ENCODE results near the gene SMIM12. TPM values are rescaled to one million over a fixed set of nuclear protein-coding genes. Genes with fewer than 3 reads are reported as not detected.

Gene SMIM12, protein sequence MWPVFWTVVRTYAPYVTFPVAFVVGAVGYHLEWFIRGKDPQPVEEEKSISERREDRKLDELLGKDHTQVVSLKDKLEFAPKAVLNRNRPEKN
- 42.1 and 44.1 TPM in 2 replicates for total RNA-seq

GRCh38 chr1:34859446-34860200 lies at the start of gene SMIM12:
SMIM12 (minus strand) TSS chr1:34859749; CDS start chr1:34855977, 3,772 bp downstream.
- DNase-seq (ENCODE audit: low read depth in 2 of 2): peak; percentile 90 to 95

DNA sequence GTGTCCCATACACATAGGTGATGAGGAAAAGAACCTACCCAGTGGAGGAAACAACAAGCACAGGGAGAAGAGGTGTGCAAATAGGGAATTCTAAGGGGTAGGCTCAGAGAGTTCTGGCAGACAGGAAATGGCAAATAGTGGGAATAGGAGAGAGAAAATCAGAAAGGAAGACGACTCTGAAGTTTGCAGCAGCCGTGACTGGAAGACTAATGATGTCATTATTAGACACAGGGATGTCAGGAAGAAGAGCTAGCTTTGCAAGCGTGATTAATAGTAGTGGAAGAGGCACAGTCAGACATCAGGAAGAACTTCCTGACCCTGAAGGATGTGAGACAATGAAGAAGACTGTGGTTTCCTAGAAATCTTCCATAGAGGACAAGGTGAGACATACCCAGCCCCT lies 48.8 kb upstream of the SMIM12 start:
- no peak for DNase-seq (ENCODE audit: low read depth in 2 of 2)

DNA sequence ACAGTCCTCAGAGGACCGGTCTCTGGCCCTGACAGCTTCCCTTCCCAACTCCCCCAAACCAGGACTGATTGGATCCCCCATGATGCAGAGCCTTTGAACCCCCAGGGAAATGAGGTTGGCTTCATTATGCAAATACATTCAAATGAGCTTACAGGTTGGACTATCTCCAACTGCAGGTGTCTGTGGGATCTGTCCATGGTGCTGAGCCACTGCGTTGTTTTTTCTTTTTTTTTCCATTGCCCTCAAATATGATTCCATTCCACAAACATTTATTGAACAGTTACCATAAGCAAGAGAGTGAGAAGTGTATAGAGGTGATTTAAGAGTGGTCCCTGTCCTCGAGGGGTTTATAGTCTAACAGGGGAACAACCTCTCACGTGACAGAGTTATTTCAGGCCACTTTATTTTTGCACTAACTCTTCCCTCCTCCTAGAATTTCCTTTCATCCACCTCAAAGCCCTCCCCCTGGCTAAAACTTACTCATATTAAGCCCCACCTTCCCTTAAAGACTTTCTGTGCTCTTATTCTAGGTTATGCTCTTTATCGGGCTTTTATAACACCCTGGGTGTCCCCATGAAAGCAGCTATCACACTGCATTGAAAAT lies 48.0 kb upstream of the SMIM12 start:
- DNase-seq (ENCODE audit: low read depth in 2 of 2): peak in 1 of 2 donors; percentile 4

DNA sequence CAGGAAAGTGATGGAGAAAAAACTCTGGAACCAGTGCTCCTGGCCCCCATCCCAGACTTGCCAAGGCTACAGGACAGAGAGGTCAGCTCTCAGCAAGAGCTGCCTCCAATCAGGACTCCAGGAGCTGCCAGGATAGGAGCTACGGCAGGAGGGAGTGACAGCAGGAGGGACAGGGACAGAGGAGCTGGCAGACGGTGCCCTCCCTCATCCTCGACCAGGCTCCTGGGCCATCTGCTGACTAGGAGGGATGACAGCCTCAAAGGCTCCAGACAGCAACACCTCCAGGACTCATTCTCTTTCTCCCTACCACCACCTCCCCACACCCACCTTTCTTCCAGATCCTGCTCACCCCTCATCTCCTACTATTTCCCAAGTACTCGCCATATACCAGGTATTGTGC lies 47.2 kb upstream of the SMIM12 start:
- DNase-seq (ENCODE audit: low read depth in 2 of 2): no peak

DNA sequence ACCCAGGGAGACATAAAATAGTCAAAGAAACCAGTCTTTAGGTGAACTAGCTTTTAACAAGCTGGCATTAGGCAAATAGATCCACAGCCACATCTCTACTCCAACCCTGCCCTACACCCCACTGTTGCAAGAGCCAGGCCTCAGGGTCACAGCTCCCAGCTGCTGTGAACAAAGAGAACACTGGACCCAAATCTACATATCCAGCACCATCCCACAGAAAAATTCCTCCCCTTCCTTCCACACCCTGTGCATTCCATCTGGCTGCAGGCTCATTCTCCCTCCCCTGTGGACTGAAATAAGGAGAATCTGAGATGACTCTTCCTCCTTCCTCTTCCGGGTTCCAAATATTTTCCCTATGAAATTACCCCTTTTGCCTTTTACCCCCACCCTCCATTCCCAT lies 46.7 kb upstream of the SMIM12 start:
- no peak for DNase-seq (ENCODE audit: low read depth in 2 of 2)

- DNase-seq (ENCODE audit: low read depth in 2 of 2): no peak
Measured at GRCh38 chr1:34905098-34905459, 45.5 kb upstream of the SMIM12 start.

- no peak for DNase-seq (ENCODE audit: low read depth in 2 of 2)
Measured at GRCh38 chr1:34904236-34905097, 44.9 kb upstream of the SMIM12 start.

GRCh38 chr1:34901919-34902318 lies 42.4 kb upstream of the SMIM12 start:
- DNase-seq (ENCODE audit: low read depth in 2 of 2): no peak

DNA sequence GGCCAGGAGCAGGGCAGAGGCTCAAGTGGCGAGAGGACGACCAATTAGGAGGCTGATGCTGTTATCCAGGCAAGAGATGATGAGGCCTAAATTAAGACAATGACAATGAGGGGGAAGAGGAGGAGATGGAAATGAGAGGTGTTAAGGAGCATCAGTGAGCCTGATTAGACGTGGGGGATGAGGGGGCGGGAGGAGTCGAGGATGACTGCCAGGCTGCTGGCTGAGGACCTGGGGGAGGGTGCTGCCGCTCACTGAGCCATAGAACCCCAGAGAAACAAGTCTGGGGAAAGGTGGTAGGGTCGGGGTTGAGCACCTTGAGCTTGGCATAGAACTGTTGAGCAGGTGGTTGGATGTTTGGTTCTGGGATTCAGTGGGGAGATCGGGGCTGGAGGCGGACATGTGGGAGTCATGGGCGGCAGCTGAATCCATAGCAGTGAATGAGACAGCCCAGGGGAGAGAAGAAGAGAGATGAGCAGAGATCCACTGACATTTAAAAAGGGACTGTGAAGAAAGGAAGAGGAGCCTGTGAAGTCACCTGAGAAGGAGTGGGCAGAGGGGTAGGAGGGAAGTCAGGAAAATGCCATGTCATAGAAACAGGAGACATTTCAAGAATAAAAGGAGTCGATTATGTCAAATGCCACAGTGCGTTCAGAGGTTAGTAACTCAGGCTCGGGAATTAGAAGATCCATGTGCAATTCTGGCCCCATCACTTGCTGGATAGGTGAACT lies 41.4 kb upstream of the SMIM12 start:
- DNase-seq (ENCODE audit: low read depth in 2 of 2): no peak

GRCh38 chr1:34899906-34900305 lies 40.4 kb upstream of the SMIM12 start:
- DNase-seq (ENCODE audit: low read depth in 2 of 2): no peak

DNA sequence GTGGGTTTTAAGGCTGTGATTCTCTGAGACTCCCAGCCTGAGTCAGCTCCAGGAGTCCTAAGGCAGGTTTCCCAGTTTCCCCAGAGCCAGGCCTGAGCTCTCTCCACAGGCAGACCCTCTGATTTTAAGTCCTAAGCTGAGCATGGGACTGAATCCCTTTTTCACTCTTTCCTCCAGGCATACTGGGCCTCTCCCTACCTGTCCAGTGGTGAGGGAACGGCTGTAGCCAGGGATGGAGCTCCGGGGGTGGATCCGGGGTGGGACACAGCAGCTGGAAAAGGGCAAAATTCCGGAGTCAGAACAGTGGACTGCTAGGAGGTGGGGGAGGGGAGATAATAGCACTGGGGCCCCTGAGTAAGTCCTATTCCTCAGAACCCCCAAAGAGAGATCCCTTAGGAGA lies 39.9 kb upstream of the SMIM12 start:
- no peak for DNase-seq (ENCODE audit: low read depth in 2 of 2)

DNA sequence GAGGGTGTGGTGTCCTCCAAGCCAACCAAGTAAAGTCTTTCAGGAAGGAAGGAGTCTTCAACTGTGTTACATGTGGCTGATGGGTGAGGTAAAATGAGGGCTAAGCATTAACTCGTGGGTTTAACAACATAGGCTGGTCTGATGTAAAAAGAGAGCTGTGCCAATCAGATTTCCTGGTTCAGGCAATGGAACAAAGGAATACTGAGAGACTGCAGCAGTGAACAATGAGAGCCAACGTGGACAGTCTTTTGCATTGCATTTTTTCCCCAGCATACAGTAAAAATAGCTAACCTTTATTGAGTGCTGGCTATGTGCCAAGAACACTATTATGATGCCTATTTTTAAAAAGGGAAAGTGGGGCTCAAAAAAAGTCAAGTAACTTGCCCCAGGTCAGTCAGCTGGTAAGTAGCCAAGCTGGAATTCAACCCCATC lies 38.8 kb upstream of the SMIM12 start:
- DNase-seq (ENCODE audit: low read depth in 2 of 2): peak; percentile 64 to 69

DNA sequence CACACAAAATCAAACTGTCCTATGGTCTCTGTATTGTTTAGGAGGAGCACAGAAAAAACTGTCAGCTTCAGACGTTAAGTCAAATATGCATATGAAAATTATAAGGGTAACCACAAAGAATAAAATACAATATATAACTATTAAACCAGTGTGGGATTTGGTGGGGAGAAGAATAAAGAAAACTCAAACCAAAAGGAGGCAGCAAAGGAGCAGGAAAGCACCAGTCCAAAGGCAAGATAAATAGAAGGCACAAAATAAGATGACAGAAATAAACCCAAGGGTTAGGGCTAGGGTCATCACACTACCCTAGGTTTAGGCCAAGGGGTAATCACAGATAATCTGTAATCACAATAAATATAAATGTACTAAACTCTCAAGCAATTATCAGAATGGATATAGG lies 37.1 kb upstream of the SMIM12 start:
- no peak for DNase-seq (ENCODE audit: low read depth in 2 of 2)

DNA sequence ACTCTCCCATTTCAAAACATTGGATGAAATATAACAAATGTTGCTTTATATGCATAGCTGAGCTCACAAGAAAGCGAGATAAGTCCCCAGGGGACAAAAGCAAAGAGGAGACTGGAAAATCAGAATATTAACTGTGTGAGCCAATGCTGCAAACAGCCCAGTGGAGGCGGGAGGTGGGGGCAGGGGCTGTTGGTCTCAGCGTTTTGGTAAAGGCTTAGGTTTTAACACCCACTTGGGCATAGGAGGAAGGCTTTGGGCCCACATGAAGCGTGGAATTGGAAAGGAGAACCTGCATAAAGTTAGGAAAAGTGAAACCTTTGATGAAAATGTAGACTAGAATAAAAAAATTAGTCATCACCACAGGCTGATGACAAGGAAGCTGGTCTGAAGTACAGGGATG lies 30.2 kb upstream of the SMIM12 start:
- DNase-seq (ENCODE audit: low read depth in 2 of 2): no peak

GRCh38 chr1:34887593-34887992 lies 28.0 kb upstream of the SMIM12 start:
- no peak for DNase-seq (ENCODE audit: low read depth in 2 of 2)

DNA sequence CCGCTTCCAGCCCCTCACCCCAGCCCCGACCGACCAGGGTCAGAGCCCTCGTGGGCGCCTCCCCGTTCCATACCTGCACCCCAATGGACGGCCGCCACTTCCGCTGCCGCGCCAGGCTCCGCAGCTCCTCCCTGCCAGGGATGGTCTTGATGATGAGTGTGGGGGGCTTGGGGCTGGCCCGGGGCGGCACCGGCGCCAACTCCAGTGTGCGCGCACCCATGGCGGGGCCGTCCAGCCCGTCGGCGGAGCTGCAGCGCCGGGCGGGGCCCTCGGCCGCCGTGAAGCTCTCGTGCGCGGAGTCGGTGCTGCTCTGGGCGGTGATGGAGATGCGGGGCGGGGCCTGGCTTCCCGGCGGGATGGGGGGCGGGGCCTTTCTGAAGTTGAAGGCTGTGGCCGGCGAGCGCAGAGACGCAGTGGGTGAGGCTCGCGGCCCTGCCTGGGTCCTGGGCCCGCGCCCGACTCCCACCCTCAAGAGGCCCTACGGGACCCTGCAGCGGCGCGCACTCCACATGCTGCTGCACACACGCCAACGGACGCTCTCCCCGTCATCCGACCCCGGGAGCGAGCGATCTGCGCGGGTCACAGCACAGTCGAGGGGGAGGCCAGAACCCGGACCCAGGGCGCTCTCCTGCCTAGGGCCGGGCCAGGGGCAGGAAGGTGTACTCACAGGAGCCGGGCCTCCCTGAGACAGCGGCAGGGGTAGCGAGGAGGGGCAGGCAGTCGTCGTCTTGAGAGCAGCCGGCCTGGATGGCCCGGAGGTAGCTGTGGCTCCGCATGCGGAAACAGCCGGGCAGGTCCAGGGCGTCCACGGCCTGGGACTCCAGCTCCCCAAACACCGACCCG lies 26.1 kb upstream of the SMIM12 start:
- peak in 1 of 2 donors; percentile 29 for DNase-seq (ENCODE audit: low read depth in 2 of 2)

GRCh38 chr1:34884961-34885360 lies 25.4 kb upstream of the SMIM12 start:
- DNase-seq (ENCODE audit: low read depth in 2 of 2): no peak

DNA sequence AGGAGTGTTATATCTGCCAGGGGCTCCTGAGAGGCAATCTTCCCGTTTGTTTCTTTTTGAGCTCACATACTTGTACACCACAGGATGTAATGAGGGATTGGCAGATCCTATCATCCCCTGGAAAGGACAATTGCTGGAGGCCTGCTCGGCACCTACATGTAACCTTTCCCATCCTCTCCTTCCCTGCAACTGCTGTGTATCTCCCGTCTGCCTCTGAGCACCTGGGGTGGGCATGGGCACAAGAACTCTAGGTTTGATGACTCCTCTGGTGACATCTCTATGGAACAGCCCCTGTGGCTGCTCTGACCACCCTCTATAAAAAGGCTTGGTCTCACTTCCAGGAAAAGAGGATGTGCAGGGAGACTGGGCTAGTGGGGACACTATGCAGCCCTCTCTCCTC lies 25.0 kb upstream of the SMIM12 start:
- DNase-seq (ENCODE audit: low read depth in 2 of 2): no peak

GRCh38 chr1:34879230-34879629 lies 19.7 kb upstream of the SMIM12 start:
- DNase-seq (ENCODE audit: low read depth in 2 of 2): no peak

GRCh38 chr1:34876406-34876805 lies 16.9 kb upstream of the SMIM12 start:
- DNase-seq (ENCODE audit: low read depth in 2 of 2): no peak

Measured in dermis microvascular lymphatic vessel endothelial cell (primary cell).